Measurements from ENCODE around the gene SEMA4D. TPM values are rescaled to one million over a fixed set of nuclear protein-coding genes. Genes with fewer than 3 reads are reported as not detected.

The SEMA4D gene
- total RNA-seq, 3 donors from 2014 or later (not counting 1 experiment from before 2014, with no cell fraction given), result 354 to 448 (median 420) TPM

DNA sequence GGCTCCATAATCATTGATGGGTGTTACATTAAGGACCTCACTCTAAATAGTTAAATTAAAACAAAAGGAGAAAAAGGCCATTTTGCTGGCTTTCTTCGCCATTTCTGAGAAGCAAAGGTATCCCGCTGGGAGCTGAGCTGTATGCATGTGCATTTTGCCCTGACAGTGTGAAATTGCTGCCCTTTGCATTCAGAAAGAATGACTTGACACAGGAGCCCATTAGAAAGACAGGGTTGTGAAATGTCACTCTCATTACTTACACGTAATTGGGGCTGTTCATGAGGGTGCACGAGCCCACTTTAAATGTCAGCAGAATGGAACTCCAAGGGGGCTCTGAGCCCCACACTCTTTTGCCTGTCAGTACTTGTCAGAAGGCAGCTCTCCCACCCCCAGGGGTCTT is 85.0 kb downstream of the SEMA4D start:
- Histone ChIP-seq H3K36me3 (ENCODE audit: control insufficient read depth, insufficient read depth, low read length) (peaks cover 32% of the 10 kb centered on the region), H3K27me3 (ENCODE audit: control insufficient read depth, insufficient read depth, low read length) (no peaks in the 10 kb centered on the region), H3K27ac (ENCODE audit: low read length) (no peak overlapping the region), H3K4me3 (ENCODE audit: low read length) (no peak overlapping the region), H3K9me3 (ENCODE audit: control insufficient read depth, insufficient read depth, low read length) (no peaks in the 10 kb centered on the region), H3K4me1 (ENCODE audit: control insufficient read depth, insufficient read depth, low read length) (peaks cover 59% of the 10 kb centered on the region)
- TF ChIP-seq, protein P1, sequence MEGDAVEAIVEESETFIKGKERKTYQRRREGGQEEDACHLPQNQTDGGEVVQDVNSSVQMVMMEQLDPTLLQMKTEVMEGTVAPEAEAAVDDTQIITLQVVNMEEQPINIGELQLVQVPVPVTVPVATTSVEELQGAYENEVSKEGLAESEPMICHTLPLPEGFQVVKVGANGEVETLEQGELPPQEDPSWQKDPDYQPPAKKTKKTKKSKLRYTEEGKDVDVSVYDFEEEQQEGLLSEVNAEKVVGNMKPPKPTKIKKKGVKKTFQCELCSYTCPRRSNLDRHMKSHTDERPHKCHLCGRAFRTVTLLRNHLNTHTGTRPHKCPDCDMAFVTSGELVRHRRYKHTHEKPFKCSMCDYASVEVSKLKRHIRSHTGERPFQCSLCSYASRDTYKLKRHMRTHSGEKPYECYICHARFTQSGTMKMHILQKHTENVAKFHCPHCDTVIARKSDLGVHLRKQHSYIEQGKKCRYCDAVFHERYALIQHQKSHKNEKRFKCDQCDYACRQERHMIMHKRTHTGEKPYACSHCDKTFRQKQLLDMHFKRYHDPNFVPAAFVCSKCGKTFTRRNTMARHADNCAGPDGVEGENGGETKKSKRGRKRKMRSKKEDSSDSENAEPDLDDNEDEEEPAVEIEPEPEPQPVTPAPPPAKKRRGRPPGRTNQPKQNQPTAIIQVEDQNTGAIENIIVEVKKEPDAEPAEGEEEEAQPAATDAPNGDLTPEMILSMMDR (IDR thresholded peaks at IDR 0.05), result no peak
- Mint-ChIP-seq H3K27ac (no peak overlapping the region), H3K4me1 (peaks cover 68 to 70% of the 10 kb centered on the region in 2 donors), H3K36me3 (no peaks in the 10 kb centered on the region), H3K9me3 (no peaks in the 10 kb centered on the region), H3K4me3 (no peak overlapping the region), H3K27me3 (ENCODE audit: low read depth in 2 of 2) (no peaks in the 10 kb centered on the region)
- intact Hi-C loops (cut with micrococcal nuclease), result no loop called here
- WGBS (ENCODE audit: insufficient coverage), result 89% methylated on average over 4 of the region's 4 CpGs
- DNase-seq (no peak), ATAC-seq (no peak)

DNA sequence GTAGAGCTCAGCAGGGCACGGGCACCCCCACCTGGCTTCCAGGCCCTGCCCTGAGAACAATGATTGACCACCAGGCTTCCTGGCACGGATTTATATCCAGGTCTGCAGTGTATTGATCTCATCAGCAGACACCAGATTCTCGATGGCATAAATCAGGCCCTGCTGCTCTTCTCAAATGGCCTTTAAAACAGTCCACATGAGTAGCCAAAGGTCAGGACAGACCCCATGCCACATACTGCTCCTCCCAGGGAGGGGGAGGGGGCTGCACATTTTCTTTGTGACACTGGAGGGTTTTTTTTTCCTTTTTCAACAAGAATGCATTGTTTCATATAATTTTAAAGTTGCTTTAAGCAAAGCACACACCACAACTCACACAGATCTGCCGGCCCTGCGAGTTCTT is 85.4 kb downstream of the SEMA4D start:
- H3K27me3 ChIP-seq (ENCODE audit: control insufficient read depth, insufficient read depth, low read length), result no peaks in the 10 kb centered on the region
- Mint-ChIP-seq H3K4me3 (no peak overlapping the region), H3K36me3 (no peaks in the 10 kb centered on the region), H3K27ac (no peak overlapping the region), H3K27me3 (ENCODE audit: low read depth in 2 of 2) (no peaks in the 10 kb centered on the region), H3K9me3 (peaks cover 0 to 3% of the 10 kb centered on the region in 2 donors), H3K4me1 (peaks cover 68 to 70% of the 10 kb centered on the region in 2 donors)
- peaks cover 59% of the 10 kb centered on the region for H3K4me1 ChIP-seq (ENCODE audit: control insufficient read depth, insufficient read depth, low read length)
- no peak overlapping the region for H3K27ac ChIP-seq (ENCODE audit: low read length)
- TF ChIP-seq, protein P1 (IDR thresholded peaks at IDR 0.05), result no peak
- H3K4me3 ChIP-seq (ENCODE audit: low read length), result no peak overlapping the region
- no peak for ATAC-seq
- intact Hi-C loops (cut with micrococcal nuclease), result no loop called here
- no peaks in the 10 kb centered on the region for H3K9me3 ChIP-seq (ENCODE audit: control insufficient read depth, insufficient read depth, low read length)
- WGBS (ENCODE audit: insufficient coverage), result 89% methylated on average over 3 of the region's 5 CpGs
- peaks cover 30% of the 10 kb centered on the region for H3K36me3 ChIP-seq (ENCODE audit: control insufficient read depth, insufficient read depth, low read length)
- no peak for DNase-seq

DNA sequence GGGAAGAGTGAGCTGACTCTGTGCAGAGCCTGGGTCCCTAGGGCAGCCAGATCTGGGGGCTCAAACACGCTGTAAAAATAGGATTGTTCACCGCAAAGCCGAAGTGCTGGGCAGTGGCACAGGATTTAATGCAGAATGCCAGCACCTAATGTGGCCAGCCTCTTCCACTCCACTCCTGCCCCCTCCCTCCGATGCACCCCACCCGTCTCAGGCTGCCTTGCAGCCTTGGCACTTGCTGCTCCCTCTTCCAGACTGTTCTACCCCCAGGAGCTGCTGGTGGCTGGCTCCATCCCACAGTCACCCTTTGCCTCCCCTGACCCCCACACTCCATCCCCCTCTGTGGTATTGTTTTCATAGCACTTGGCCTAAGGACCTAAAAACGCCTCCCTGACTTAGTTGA is 86.2 kb downstream of the SEMA4D start:
- WGBS (ENCODE audit: insufficient coverage), result 94% methylated on average over 6 of the region's 6 CpGs
- H3K36me3 ChIP-seq (ENCODE audit: control insufficient read depth, insufficient read depth, low read length), result peaks cover 30% of the 10 kb centered on the region
- H3K9me3 ChIP-seq (ENCODE audit: control insufficient read depth, insufficient read depth, low read length), result peaks cover 6% of the 10 kb centered on the region
- Mint-ChIP-seq H3K4me1 (peaks cover 68 to 71% of the 10 kb centered on the region in 2 donors), H3K9me3 (peaks cover 0 to 4% of the 10 kb centered on the region in 2 donors), H3K27me3 (ENCODE audit: low read depth in 2 of 2) (no peaks in the 10 kb centered on the region), H3K4me3 (no peak overlapping the region), H3K27ac (peak overlapping the region in 1 of 2 donors; percentile 91), H3K36me3 (no peaks in the 10 kb centered on the region)
- TF ChIP-seq, protein P1 (IDR thresholded peaks at IDR 0.05), result no peak
- no peaks in the 10 kb centered on the region for H3K27me3 ChIP-seq (ENCODE audit: control insufficient read depth, insufficient read depth, low read length)
- H3K4me1 ChIP-seq (ENCODE audit: control insufficient read depth, insufficient read depth, low read length), result peaks cover 63% of the 10 kb centered on the region
- intact Hi-C loops (cut with micrococcal nuclease), result no loop called here
- ATAC-seq, result no peak
- H3K4me3 ChIP-seq (ENCODE audit: low read length), result no peak overlapping the region
- H3K27ac ChIP-seq (ENCODE audit: low read length), result no peak overlapping the region
- no peak for DNase-seq
